ENCODE data around the gene KCNK13. TPM values are rescaled to one million over a fixed set of nuclear protein-coding genes. Genes with fewer than 3 reads are reported as not detected.
"Not testable (repeated sequence)": the region's sequence is repeated elsewhere in the genome, so short reads cannot be mapped to it uniquely, and the experiment has no call there.

The KCNK13 gene
- total RNA-seq, 2 donors from 2014 or later = 0.93 to 6.0 TPM

DNA sequence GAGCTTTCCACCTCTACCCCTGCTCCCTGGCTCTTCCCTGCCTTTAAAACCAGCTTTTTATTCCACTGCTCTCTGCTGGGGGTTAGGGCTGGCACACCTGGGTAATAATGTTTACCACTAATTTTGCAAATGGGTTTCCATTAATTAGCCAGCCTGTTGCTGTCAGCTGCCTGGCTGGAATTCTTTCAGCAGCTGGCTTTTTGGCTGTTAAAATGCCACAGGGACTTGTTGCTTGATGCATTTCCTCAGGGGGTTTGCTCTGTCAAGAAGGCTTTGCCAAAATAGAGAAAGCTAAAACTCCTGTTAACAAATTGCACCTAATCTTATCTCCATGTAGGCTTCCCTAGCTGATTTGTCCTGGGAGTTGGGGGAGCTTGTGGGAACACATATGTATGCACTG, 142.7 kb downstream of the KCNK13 start:
- Histone ChIP-seq H3K27me3 (no peaks in the 10 kb centered on the region), H3K4me1 (no peaks in the 10 kb centered on the region), H3K4me3 (no peak overlapping the region), H3K27ac (no peak overlapping the region), H3K9me3 (peaks cover 0 to 5% of the 10 kb centered on the region in 2 donors), H3K36me3 (no peaks in the 10 kb centered on the region)
- no peak for DNase-seq (ENCODE audit: low spot score)
- TF ChIP-seq, protein P1, sequence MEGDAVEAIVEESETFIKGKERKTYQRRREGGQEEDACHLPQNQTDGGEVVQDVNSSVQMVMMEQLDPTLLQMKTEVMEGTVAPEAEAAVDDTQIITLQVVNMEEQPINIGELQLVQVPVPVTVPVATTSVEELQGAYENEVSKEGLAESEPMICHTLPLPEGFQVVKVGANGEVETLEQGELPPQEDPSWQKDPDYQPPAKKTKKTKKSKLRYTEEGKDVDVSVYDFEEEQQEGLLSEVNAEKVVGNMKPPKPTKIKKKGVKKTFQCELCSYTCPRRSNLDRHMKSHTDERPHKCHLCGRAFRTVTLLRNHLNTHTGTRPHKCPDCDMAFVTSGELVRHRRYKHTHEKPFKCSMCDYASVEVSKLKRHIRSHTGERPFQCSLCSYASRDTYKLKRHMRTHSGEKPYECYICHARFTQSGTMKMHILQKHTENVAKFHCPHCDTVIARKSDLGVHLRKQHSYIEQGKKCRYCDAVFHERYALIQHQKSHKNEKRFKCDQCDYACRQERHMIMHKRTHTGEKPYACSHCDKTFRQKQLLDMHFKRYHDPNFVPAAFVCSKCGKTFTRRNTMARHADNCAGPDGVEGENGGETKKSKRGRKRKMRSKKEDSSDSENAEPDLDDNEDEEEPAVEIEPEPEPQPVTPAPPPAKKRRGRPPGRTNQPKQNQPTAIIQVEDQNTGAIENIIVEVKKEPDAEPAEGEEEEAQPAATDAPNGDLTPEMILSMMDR (IDR thresholded peaks at IDR 0.05) = no peak

GRCh38 chr14:90213099-90213748, 151.4 kb downstream of the KCNK13 start:
- Histone ChIP-seq H3K9me3 (no peaks in the 10 kb centered on the region), H3K27me3 (no peaks in the 10 kb centered on the region), H3K4me3 (no peak overlapping the region), H3K4me1 (peaks cover 0 to 5% of the 10 kb centered on the region in 2 donors), H3K36me3 (no peaks in the 10 kb centered on the region), H3K27ac (peak overlapping the region; percentile 55 to 78)
- peak; percentile 61 for DNase-seq (ENCODE audit: low spot score)
- TF ChIP-seq, protein P1 (IDR thresholded peaks at IDR 0.05) = no peak

- H3K4me3 ChIP-seq = no peak overlapping the region
- H3K36me3 ChIP-seq = no peaks in the 10 kb centered on the region
- H3K9me3 ChIP-seq = no peaks in the 10 kb centered on the region
- DNase-seq (ENCODE audit: low spot score) = no peak
- TF ChIP-seq, protein P1 (IDR thresholded peaks at IDR 0.05) = no peak
- H3K27me3 ChIP-seq = no peaks in the 10 kb centered on the region
- H3K4me1 ChIP-seq = no peaks in the 10 kb centered on the region
- H3K27ac ChIP-seq = no peak overlapping the region
These were observed 166.7 kb downstream of the KCNK13 start for GRCh38 chr14:90228478-90228877.

GRCh38 chr14:90229942-90230341, 168.1 kb downstream of the KCNK13 start:
- H3K4me1 ChIP-seq; H3K9me3 ChIP-seq; H3K27ac ChIP-seq; H3K4me3 ChIP-seq; H3K27me3 ChIP-seq; DNase-seq (ENCODE audit: low spot score); H3K36me3 ChIP-seq: not testable (repeated sequence)

Other genes with a start within 250 kb of the KCNK13 start
- gene EFCAB11, start 107.3 kb upstream of the KCNK13 start, total RNA-seq = 1 to 10 TPM; 2.0 to 2.2 TPM
- 1 to 10 TPM; 1.6 to 2.8 TPM for gene TDP1, start 106.1 kb upstream of the KCNK13 start, total RNA-seq
- 100 to 1,000 TPM; 142 to 159 TPM for gene PSMC1, start 194.6 kb downstream of the KCNK13 start, total RNA-seq